ENCODE measurements around the gene DAGLB.
A peak's percentile ranks its signal among the peaks of the same experiment; 100 is the strongest.

The DAGLB gene

DNA sequence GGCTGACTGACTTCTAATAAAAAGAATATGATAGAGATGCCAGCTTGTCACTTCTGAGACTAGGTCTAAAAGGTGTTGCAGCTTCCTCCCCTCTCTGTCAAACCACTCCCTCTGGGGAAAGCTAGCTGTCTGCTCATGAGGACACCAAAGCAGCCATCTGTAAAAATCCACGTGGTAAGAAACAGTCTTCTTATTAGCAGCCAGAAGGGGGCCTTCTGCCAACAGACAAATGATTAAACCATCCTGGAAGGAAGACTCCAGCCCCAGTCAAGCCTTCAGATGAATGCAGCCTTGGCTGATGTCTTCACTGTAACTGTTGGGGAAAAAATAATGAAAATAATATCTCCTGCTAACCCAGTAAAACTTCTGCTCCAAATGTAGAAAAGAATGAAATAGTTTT lies 41.9 kb upstream of the DAGLB start:
- no peaks in the 10 kb centered on the region for H4K20me1 ChIP-seq (ENCODE audit: insufficient read depth, low read length)
- H3F3A ChIP-seq (ENCODE audit: insufficient read depth, low read length), result no peaks in the 10 kb centered on the region
- H3K4me3 ChIP-seq (ENCODE audit: low read length), result no peak overlapping the region
- H2AFZ ChIP-seq (ENCODE audit: low read length), result no peak overlapping the region
- H3K4me1 ChIP-seq (ENCODE audit: low read length), result no peaks in the 10 kb centered on the region
- H3K9me2 ChIP-seq (replicated peaks; ENCODE audit: insufficient read depth, low read length), result no peaks in the 10 kb centered on the region
- no peaks in the 10 kb centered on the region for H3K36me3 ChIP-seq (replicated peaks; ENCODE audit: insufficient read depth, low read length)
- H3K79me2 ChIP-seq (ENCODE audit: low read length), result no peaks in the 10 kb centered on the region
- DNase-seq, result peak; percentile 5
- H3K27me3 ChIP-seq (replicated peaks; ENCODE audit: insufficient read depth, low read length), result no peaks in the 10 kb centered on the region
- no peaks in the 10 kb centered on the region for H3K9me3 ChIP-seq (replicated peaks; ENCODE audit: insufficient read depth, low read length)
- no peak overlapping the region for H3K9ac ChIP-seq (ENCODE audit: low read length)
- H3K4me2 ChIP-seq (ENCODE audit: low read depth, low read length), result no peak overlapping the region
- no peak overlapping the region for H3K27ac ChIP-seq (ENCODE audit: low read length)
- no peak for TF ChIP-seq EZH2phosphoT487 (IDR thresholded peaks at IDR 0.05; ENCODE audit: low read length)
- no peak for TF ChIP-seq EZH2 (optimal IDR thresholded peaks at IDR 0.05; ENCODE audit: low read depth, low read length)
- TF ChIP-seq, protein P1, sequence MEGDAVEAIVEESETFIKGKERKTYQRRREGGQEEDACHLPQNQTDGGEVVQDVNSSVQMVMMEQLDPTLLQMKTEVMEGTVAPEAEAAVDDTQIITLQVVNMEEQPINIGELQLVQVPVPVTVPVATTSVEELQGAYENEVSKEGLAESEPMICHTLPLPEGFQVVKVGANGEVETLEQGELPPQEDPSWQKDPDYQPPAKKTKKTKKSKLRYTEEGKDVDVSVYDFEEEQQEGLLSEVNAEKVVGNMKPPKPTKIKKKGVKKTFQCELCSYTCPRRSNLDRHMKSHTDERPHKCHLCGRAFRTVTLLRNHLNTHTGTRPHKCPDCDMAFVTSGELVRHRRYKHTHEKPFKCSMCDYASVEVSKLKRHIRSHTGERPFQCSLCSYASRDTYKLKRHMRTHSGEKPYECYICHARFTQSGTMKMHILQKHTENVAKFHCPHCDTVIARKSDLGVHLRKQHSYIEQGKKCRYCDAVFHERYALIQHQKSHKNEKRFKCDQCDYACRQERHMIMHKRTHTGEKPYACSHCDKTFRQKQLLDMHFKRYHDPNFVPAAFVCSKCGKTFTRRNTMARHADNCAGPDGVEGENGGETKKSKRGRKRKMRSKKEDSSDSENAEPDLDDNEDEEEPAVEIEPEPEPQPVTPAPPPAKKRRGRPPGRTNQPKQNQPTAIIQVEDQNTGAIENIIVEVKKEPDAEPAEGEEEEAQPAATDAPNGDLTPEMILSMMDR (IDR thresholded peaks at IDR 0.05; ENCODE audit: low read length), result no peak

GRCh38 chr7:6487184-6487545 lies 39.4 kb upstream of the DAGLB start:
- peaks cover 17% of the 10 kb centered on the region for H3K79me2 ChIP-seq (ENCODE audit: low read length)

DNA sequence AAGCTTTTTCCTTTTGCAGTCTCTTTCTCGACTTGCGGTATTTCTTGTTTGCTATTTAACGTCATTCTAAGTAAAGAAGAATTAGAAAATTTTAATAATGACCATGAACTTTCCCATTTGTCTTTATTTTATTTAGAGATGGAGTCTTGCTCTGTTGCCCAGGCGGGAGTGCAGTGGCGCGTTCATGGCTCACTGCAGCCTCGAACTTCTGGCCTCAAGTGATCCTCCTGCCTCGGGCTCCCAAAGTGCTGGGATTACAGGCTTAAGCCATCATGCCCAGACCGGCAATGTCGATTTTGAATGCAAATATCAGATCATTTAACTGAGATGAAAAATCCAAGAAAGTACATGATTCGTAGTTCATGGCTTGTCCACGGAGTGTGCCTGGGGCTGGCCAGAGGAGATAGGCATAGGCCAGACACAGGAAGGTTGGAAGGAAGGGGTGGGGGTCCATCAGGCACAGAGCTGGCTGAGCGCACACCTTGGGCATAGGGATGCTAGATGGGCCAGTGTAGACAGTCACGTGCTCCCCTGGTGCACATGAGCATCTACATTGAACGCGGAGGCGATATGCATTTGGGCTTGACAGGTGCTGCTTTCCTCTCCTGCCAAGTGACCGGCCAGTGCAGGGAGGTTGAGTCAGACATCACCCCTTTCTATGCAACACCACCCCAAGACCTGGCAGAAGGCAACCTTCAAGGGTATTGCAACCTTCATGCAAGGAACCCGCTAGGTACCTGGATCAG lies 38.9 kb upstream of the DAGLB start:
- Histone ChIP-seq H2AFZ (ENCODE audit: low read length) (no peak overlapping the region), H3F3A (ENCODE audit: insufficient read depth, low read length) (no peaks in the 10 kb centered on the region), H3K4me1 (ENCODE audit: low read length) (peaks cover 7% of the 10 kb centered on the region), H3K27me3 (replicated peaks; ENCODE audit: insufficient read depth, low read length) (no peaks in the 10 kb centered on the region), H3K27ac (ENCODE audit: low read length) (no peak overlapping the region), H4K20me1 (ENCODE audit: insufficient read depth, low read length) (0 out of 2 replicates have a peak, but pooled peaks cover 3% of the 10 kb centered on the region), H3K4me3 (ENCODE audit: low read length) (no peak overlapping the region), H3K9me3 (replicated peaks; ENCODE audit: insufficient read depth, low read length) (no peaks in the 10 kb centered on the region), H3K9me2 (replicated peaks; ENCODE audit: insufficient read depth, low read length) (no peaks in the 10 kb centered on the region), H3K4me2 (ENCODE audit: low read depth, low read length) (no peak overlapping the region), H3K79me2 (ENCODE audit: low read length) (peaks cover 23% of the 10 kb centered on the region), H3K9ac (ENCODE audit: low read length) (no peak overlapping the region), H3K36me3 (replicated peaks; ENCODE audit: insufficient read depth, low read length) (no peaks in the 10 kb centered on the region)
- TF ChIP-seq EZH2phosphoT487 (IDR thresholded peaks at IDR 0.05; ENCODE audit: low read length) (no peak), EZH2 (optimal IDR thresholded peaks at IDR 0.05; ENCODE audit: low read depth, low read length) (no peak)
- TF ChIP-seq, protein P1 (IDR thresholded peaks at IDR 0.05; ENCODE audit: low read length), result no peak
- DNase-seq, result no peak

More at GRCh38 chr7:6487184-6487545, 39.4 kb upstream of the DAGLB start:
- Histone ChIP-seq H3K4me2 (ENCODE audit: low read depth, low read length) (no peak overlapping the region), H4K20me1 (ENCODE audit: insufficient read depth, low read length) (0 out of 2 replicates have a peak, but pooled peaks cover 2% of the 10 kb centered on the region), H3K27me3 (replicated peaks; ENCODE audit: insufficient read depth, low read length) (no peaks in the 10 kb centered on the region), H3K9me3 (replicated peaks; ENCODE audit: insufficient read depth, low read length) (no peaks in the 10 kb centered on the region), H3K9me2 (replicated peaks; ENCODE audit: insufficient read depth, low read length) (no peaks in the 10 kb centered on the region), H3K27ac (ENCODE audit: low read length) (no peak overlapping the region), H3F3A (ENCODE audit: insufficient read depth, low read length) (no peaks in the 10 kb centered on the region), H3K4me1 (ENCODE audit: low read length) (peaks cover 6% of the 10 kb centered on the region), H3K36me3 (replicated peaks; ENCODE audit: insufficient read depth, low read length) (no peaks in the 10 kb centered on the region), H2AFZ (ENCODE audit: low read length) (no peak overlapping the region), H3K9ac (ENCODE audit: low read length) (no peak overlapping the region), H3K4me3 (ENCODE audit: low read length) (no peak overlapping the region)
- TF ChIP-seq, protein P1 (IDR thresholded peaks at IDR 0.05; ENCODE audit: low read length), result no peak
- TF ChIP-seq EZH2 (optimal IDR thresholded peaks at IDR 0.05; ENCODE audit: low read depth, low read length) (no peak), EZH2phosphoT487 (IDR thresholded peaks at IDR 0.05; ENCODE audit: low read length) (no peak)
- DNase-seq, result no peak
